ENCODE measurements around the gene ZNF71. TPM values are rescaled to one million over a fixed set of nuclear protein-coding genes. Genes with fewer than 3 reads are reported as not detected.

ZNF71 gene
- total and polyA plus RNA-seq, 2 donors (not counting 1 experiment from before 2014, with no cell fraction given), result 6.4 to 9.3 TPM

GRCh38 chr19:56663931-56664500, 68.9 kb downstream of the ZNF71 start:
- WGBS (ENCODE audit: insufficient coverage), result 97% methylated on average over 60 of the region's 60 CpGs
- peaks cover 0 to 4% of the 10 kb centered on the region in 2 donors for H3K4me1 ChIP-seq (ENCODE audit: control insufficient read depth in 2 of 2, insufficient read depth in 2 of 2, low read length in 2 of 2)
- intact Hi-C loops (cut with micrococcal nuclease), result no loop called here
- Mint-ChIP-seq H3K27ac (no peak overlapping the region), H3K4me1 (peaks cover 1% of the 10 kb centered on the region), H3K9me3 (ENCODE audit: insufficient read depth) (peaks cover 4% of the 10 kb centered on the region), H3K4me3 (no peak overlapping the region), H3K27me3 (no peaks in the 10 kb centered on the region)
- peaks cover 0 to 89% (median 6%) of the 10 kb centered on the region in 3 donors for H3K9me3 ChIP-seq (ENCODE audit: control extremely low read depth in 1 of 3, control insufficient read depth in 2 of 3, insufficient read depth in 1 of 3, low read length in 2 of 3)
- H3K4me2 ChIP-seq (replicated peaks; ENCODE audit: low read depth, low read length, poor library complexity, severe bottlenecking), result no peak overlapping the region
- no peaks in the 10 kb centered on the region for H3K36me3 ChIP-seq (replicated peaks in 1 of 2; ENCODE audit: control extremely low read depth in 1 of 2, control insufficient read depth in 1 of 2, extremely low read depth in 1 of 2, insufficient read depth in 2 of 2, low read length in 1 of 2)
- POLR2A ChIA-PET, result no interaction called here
- ATAC-seq (ENCODE audit: low read depth) (no peak), DNase-seq (no peak)
- H2AFZ ChIP-seq (ENCODE audit: insufficient read depth, low read depth, low read length, poor library complexity, severe bottlenecking), result no peak overlapping the region
- no peaks in the 10 kb centered on the region for H3K79me2 ChIP-seq (ENCODE audit: control insufficient read depth, insufficient read depth, low read length)
- H3K27ac ChIP-seq (ENCODE audit: low read length in 2 of 2), result no peak overlapping the region
- no peak overlapping the region for H3K4me3 ChIP-seq (ENCODE audit: control extremely low read depth in 1 of 5, extremely low read depth in 1 of 5, insufficient read depth in 1 of 5, low read depth in 2 of 5, low read length in 4 of 5)
- H4K20me1 ChIP-seq (ENCODE audit: control insufficient read depth, insufficient read depth, low read length, poor library complexity, severe bottlenecking), result no peaks in the 10 kb centered on the region
- H3K27me3 ChIP-seq (replicated peaks in 1 of 4; ENCODE audit: control extremely low read depth in 1 of 4, control insufficient read depth in 3 of 4, insufficient read depth in 4 of 4, low read length in 3 of 4), result no peaks in the 10 kb centered on the region
- no peak overlapping the region for H3K9ac ChIP-seq (ENCODE audit: low read length)
- CTCF ChIA-PET, result no interaction called here
- no peak for TF ChIP-seq CTCF (IDR thresholded peaks at IDR 0.05)
- TF ChIP-seq EZH2 (IDR thresholded peaks at IDR 0.05; ENCODE audit: borderline replicate concordance, insufficient read depth, low read depth, low read length, poor library complexity, severe bottlenecking), result no peak

GRCh38 chr19:56664511-56664910, 69.4 kb downstream of the ZNF71 start:
- POLR2A ChIA-PET, result no interaction called here

More at GRCh38 chr19:56664511-56664910, 69.4 kb downstream of the ZNF71 start:
- Mint-ChIP-seq H3K27ac (no peak overlapping the region), H3K9me3 (ENCODE audit: insufficient read depth) (no peaks in the 10 kb centered on the region), H3K4me3 (no peak overlapping the region), H3K27me3 (no peaks in the 10 kb centered on the region), H3K4me1 (peaks cover 1% of the 10 kb centered on the region)
- Histone ChIP-seq H3K79me2 (ENCODE audit: control insufficient read depth, insufficient read depth, low read length) (no peaks in the 10 kb centered on the region), H2AFZ (ENCODE audit: insufficient read depth, low read depth, low read length, poor library complexity, severe bottlenecking) (no peak overlapping the region), H3K27ac (ENCODE audit: low read length in 2 of 2) (no peak overlapping the region), H3K9ac (ENCODE audit: low read length) (no peak overlapping the region), H3K4me3 (ENCODE audit: control extremely low read depth in 1 of 5, extremely low read depth in 1 of 5, insufficient read depth in 1 of 5, low read depth in 2 of 5, low read length in 4 of 5) (no peak overlapping the region), H3K36me3 (replicated peaks in 1 of 2; ENCODE audit: control extremely low read depth in 1 of 2, control insufficient read depth in 1 of 2, extremely low read depth in 1 of 2, insufficient read depth in 2 of 2, low read length in 1 of 2) (no peaks in the 10 kb centered on the region), H4K20me1 (ENCODE audit: control insufficient read depth, insufficient read depth, low read length, poor library complexity, severe bottlenecking) (no peaks in the 10 kb centered on the region), H3K4me2 (replicated peaks; ENCODE audit: low read depth, low read length, poor library complexity, severe bottlenecking) (no peak overlapping the region), H3K27me3 (replicated peaks in 1 of 4; ENCODE audit: control extremely low read depth in 1 of 4, control insufficient read depth in 3 of 4, insufficient read depth in 4 of 4, low read length in 3 of 4) (no peaks in the 10 kb centered on the region), H3K4me1 (ENCODE audit: control insufficient read depth in 2 of 2, insufficient read depth in 2 of 2, low read length in 2 of 2) (peaks cover 0 to 4% of the 10 kb centered on the region in 2 donors), H3K9me3 (ENCODE audit: control extremely low read depth in 1 of 3, control insufficient read depth in 2 of 3, insufficient read depth in 1 of 3, low read length in 2 of 3) (peaks cover 0 to 87% (median 6%) of the 10 kb centered on the region in 3 donors)
- ATAC-seq (ENCODE audit: low read depth) (no peak), DNase-seq (no peak)
- 98% methylated on average over 43 of the region's 43 CpGs for WGBS (ENCODE audit: insufficient coverage)
- intact Hi-C loops (cut with micrococcal nuclease), result no loop called here
- TF ChIP-seq CTCF (IDR thresholded peaks at IDR 0.05), result no peak
- no peak for TF ChIP-seq EZH2 (IDR thresholded peaks at IDR 0.05; ENCODE audit: borderline replicate concordance, insufficient read depth, low read depth, low read length, poor library complexity, severe bottlenecking)
- CTCF ChIA-PET, result no interaction called here

All from B cell (primary cell).